Keratinocyte (primary cell): ENCODE measurements around the gene C9orf43. TPM values are rescaled to one million over a fixed set of nuclear protein-coding genes. Genes with fewer than 3 reads are reported as not detected.

ENCODE experiments used
- DNase-seq: peaks from one replicate; pipeline ENCODE4 v3.0.0-alpha.2; 2011; ENCODE audit warnings: low read depth, missing footprints, low spot score
- FAIRE-seq: peaks from 2 replicates; lab custom pipeline; 2011; peaks lifted over from hg19 to GRCh38; lab: Jason Lieb, UNC
- H2AFZ ChIP-seq: 2 replicates; pipeline ENCODE4 v1.6.0; 2012; ENCODE audit warnings: low read length, control low read depth, inconsistent platforms; ENCODE audit not compliant: control insufficient read depth
- H3K27ac ChIP-seq: 2 replicates; pipeline ENCODE4 v1.5.1; 2011; ENCODE audit warnings: low read length; ENCODE audit not compliant: control insufficient read depth, insufficient read depth
- H3K27me3 ChIP-seq: 3 replicates; pipeline ENCODE4 v1.6.0; 2011; ENCODE audit warnings: low read length; ENCODE audit not compliant: control insufficient read depth, insufficient read depth; ENCODE audit errors: extremely low read depth
- H3K36me3 ChIP-seq, 2 experiments: 2 replicates in 1 of 2; 3 replicates in 1 of 2; pipeline ENCODE4 v1.5.1; 2011; ENCODE audit warnings: low read length in 2 of 2, mild to moderate bottlenecking in 1 of 2; ENCODE audit not compliant: control insufficient read depth in 2 of 2, insufficient read depth in 2 of 2; ENCODE audit errors: extremely low read depth in 1 of 2
- H3K4me1 ChIP-seq: 3 replicates; pipeline ENCODE4 v1.5.1; 2011; ENCODE audit warnings: low read length; ENCODE audit not compliant: control insufficient read depth, insufficient read depth; ENCODE audit errors: extremely low read depth
- H3K4me2 ChIP-seq: 3 replicates; pipeline ENCODE4 v1.6.0; 2011; ENCODE audit warnings: low read depth, low read length; ENCODE audit not compliant: control insufficient read depth, insufficient read depth; ENCODE audit errors: extremely low read depth
- H3K4me3 ChIP-seq, 3 experiments: fragments of 200-600 bp in 1 of 3; sonication (generic) in 1 of 3; 2 replicates in 2 of 3; 3 replicates in 1 of 3; pipeline ENCODE4 v1.5.1; 2011 to 2016; ENCODE audit warnings: low read length in 3 of 3, mild to moderate bottlenecking in 3 of 3, control low read depth in 2 of 3, inconsistent platforms in 1 of 3, low read depth in 1 of 3, mixed read lengths in 1 of 3, mixed run types in 1 of 3, moderate library complexity in 1 of 3; ENCODE audit not compliant: control insufficient read depth in 2 of 3, insufficient read depth in 2 of 3; ENCODE audit errors: extremely low read depth in 1 of 3
- H3K79me2 ChIP-seq: 2 replicates; pipeline ENCODE4 v1.6.0; 2012; ENCODE audit warnings: low read length; ENCODE audit not compliant: control insufficient read depth, insufficient read depth
- H3K9ac ChIP-seq: 3 replicates; pipeline ENCODE4 v1.6.0; 2011; ENCODE audit warnings: low read length; ENCODE audit not compliant: control insufficient read depth, insufficient read depth; ENCODE audit errors: extremely low read depth
- H3K9me1 ChIP-seq: 3 replicates; pipeline ENCODE4 v1.6.0; 2011; ENCODE audit warnings: low read length; ENCODE audit not compliant: control insufficient read depth, insufficient read depth; ENCODE audit errors: extremely low read depth
- H3K9me3 ChIP-seq: 2 replicates; pipeline ENCODE4 v1.5.1; 2012; ENCODE audit warnings: low read depth, low read length; ENCODE audit not compliant: control insufficient read depth
- H4K20me1 ChIP-seq: 3 replicates; pipeline ENCODE4 v1.6.0; 2011; ENCODE audit warnings: low read length; ENCODE audit not compliant: control insufficient read depth, insufficient read depth; ENCODE audit errors: extremely low read depth
- EZH2 ChIP-seq: IDR thresholded peaks from one replicate; pipeline ENCODE4 v1.6.1; 2012; ENCODE audit warnings: inconsistent platforms, mild to moderate bottlenecking, low read length, moderate library complexity
- dilution Hi-C: fragments of 300-500 bp; cut with MboI; formaldehyde crosslinking; loops from one replicate; pipeline ENCODE4 v1.7.0; 2020; ENCODE audit warnings: low sequenced_read_pairs; ENCODE audit not compliant: extremely low pct_ligation_motif_present
- polyA plus RNA-seq, 5 experiments: library from polyadenylated mRNA; depleted of rRNA in 3 of 5; stranded (reverse) in 3 of 5; stranded (forward) in 1 of 5; unstranded in 1 of 5; fragments of >200 nt; gene quantifications; 1 replicate in 1 of 5; 2 replicates in 3 of 5; 3 replicates in 1 of 5; pipeline versions ENCODE4 v1.2.1 to v1.2.3, GENCODE V29; 2011 to 2012; ENCODE audit warnings: missing spikeins in 2 of 5, low read depth in 1 of 5, low replicate concordance in 1 of 5
- TF ChIP-seq, protein P1 (sequence below), 3 experiments: IDR thresholded peaks in 1 of 3; conservative IDR thresholded peaks in 1 of 3; optimal IDR thresholded peaks in 1 of 3; 2 replicates in 2 of 3; 3 replicates in 1 of 3; pipeline versions ENCODE3 to v1.5.1; 2011; ENCODE audit warnings: low read length in 3 of 3, mild to moderate bottlenecking in 3 of 3, moderate library complexity in 2 of 3, control low read depth in 1 of 3, inconsistent platforms in 1 of 3; ENCODE audit not compliant: insufficient read depth in 2 of 3; ENCODE audit errors: extremely low read depth in 1 of 3

Gene C9orf43
- polyA plus RNA-seq, 1 donor (not counting 4 experiments of a cell fraction or from before 2014, with no cell fraction given) = 0.75 TPM

- dilution Hi-C loops = no loop called here
- no peak for DNase-seq
- H3K9me1 ChIP-seq = no peaks in the 10 kb centered on the region
- no peaks in the 10 kb centered on the region for H4K20me1 ChIP-seq
- H3K27me3 ChIP-seq = no peaks in the 10 kb centered on the region
- H3K9me3 ChIP-seq = no peaks in the 10 kb centered on the region
- TF ChIP-seq, protein P1, sequence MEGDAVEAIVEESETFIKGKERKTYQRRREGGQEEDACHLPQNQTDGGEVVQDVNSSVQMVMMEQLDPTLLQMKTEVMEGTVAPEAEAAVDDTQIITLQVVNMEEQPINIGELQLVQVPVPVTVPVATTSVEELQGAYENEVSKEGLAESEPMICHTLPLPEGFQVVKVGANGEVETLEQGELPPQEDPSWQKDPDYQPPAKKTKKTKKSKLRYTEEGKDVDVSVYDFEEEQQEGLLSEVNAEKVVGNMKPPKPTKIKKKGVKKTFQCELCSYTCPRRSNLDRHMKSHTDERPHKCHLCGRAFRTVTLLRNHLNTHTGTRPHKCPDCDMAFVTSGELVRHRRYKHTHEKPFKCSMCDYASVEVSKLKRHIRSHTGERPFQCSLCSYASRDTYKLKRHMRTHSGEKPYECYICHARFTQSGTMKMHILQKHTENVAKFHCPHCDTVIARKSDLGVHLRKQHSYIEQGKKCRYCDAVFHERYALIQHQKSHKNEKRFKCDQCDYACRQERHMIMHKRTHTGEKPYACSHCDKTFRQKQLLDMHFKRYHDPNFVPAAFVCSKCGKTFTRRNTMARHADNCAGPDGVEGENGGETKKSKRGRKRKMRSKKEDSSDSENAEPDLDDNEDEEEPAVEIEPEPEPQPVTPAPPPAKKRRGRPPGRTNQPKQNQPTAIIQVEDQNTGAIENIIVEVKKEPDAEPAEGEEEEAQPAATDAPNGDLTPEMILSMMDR (optimal IDR thresholded peaks at IDR 0.05 in 1 of 3, IDR thresholded peaks at IDR 0.05 in 1 of 3, conservative IDR thresholded peaks at IDR 0.05 in 1 of 3; ENCODE audit: extremely low read depth in 1 of 3, insufficient read depth in 2 of 3, low read length in 3 of 3) = no peak
- no peak for TF ChIP-seq EZH2
- no peaks in the 10 kb centered on the region for H3K4me1 ChIP-seq
- H2AFZ ChIP-seq = no peak overlapping the region
- no peaks in the 10 kb centered on the region for H3K79me2 ChIP-seq
- H3K36me3 ChIP-seq = peaks cover 3 to 21% of the 10 kb centered on the region in 2 experiments
- H3K27ac ChIP-seq = no peak overlapping the region
- H3K4me2 ChIP-seq = no peak overlapping the region
- no peak overlapping the region for H3K9ac ChIP-seq
- no peak overlapping the region for H3K4me3 ChIP-seq
- no peak for FAIRE-seq
Observed at GRCh38 chr9:113388833-113389232, 21.7 kb upstream of the C9orf43 start.

- Histone ChIP-seq H2AFZ (no peak overlapping the region), H3K9ac (no peak overlapping the region), H3K79me2 (no peaks in the 10 kb centered on the region), H3K9me1 (no peaks in the 10 kb centered on the region), H4K20me1 (no peaks in the 10 kb centered on the region), H3K27me3 (no peaks in the 10 kb centered on the region), H3K9me3 (no peaks in the 10 kb centered on the region), H3K27ac (no peak overlapping the region), H3K36me3 (peaks cover 3 to 21% of the 10 kb centered on the region in 2 experiments), H3K4me2 (no peak overlapping the region), H3K4me1 (no peaks in the 10 kb centered on the region), H3K4me3 (no peak overlapping the region)
- TF ChIP-seq, protein P1 (optimal IDR thresholded peaks at IDR 0.05 in 1 of 3, IDR thresholded peaks at IDR 0.05 in 1 of 3, conservative IDR thresholded peaks at IDR 0.05 in 1 of 3; ENCODE audit: extremely low read depth in 1 of 3, insufficient read depth in 2 of 3, low read length in 3 of 3) = no peak
- FAIRE-seq (no peak), DNase-seq (no peak)
- dilution Hi-C loops = no loop called here
Observed at GRCh38 chr9:113389451-113389850, 21.1 kb upstream of the C9orf43 start.
